HL-60 (cell line): ENCODE data around the gene CORO1C.

Experiments used
- DNase-seq, 2 experiments: peaks; one replicate each; pipeline ENCODE4 v3.0.0-alpha.2; 2010 to 2020; ENCODE audit warnings: low read depth in 1 of 2, low spot score in 1 of 2
- H3K27ac ChIP-seq: fragments of 250-450 bp; sonication (Bioruptor Pico); replicated peaks from 2 replicates; pipeline ENCODE4 v1.5.1; 2020; ENCODE audit warnings: mild to moderate bottlenecking, moderate library complexity
- H3K27me3 ChIP-seq: fragments of 250-450 bp; sonication (Bioruptor Pico); 2 replicates; pipeline ENCODE4 v1.5.1; 2021; ENCODE audit warnings: mild to moderate bottlenecking, moderate library complexity; ENCODE audit not compliant: insufficient read depth, poor library complexity, severe bottlenecking
- H3K4me3 ChIP-seq: replicated peaks from 2 replicates; pipeline ENCODE4 v1.5.1; 2011; ENCODE audit warnings: mild to moderate bottlenecking, control low read depth, low read length; ENCODE audit not compliant: insufficient read depth
- CTCF ChIP-seq: IDR thresholded peaks from one replicate; pipeline ENCODE4 v1.5.1; 2011; ENCODE audit warnings: low read length, control low read depth, inconsistent platforms; ENCODE audit not compliant: insufficient read depth
- GABPA ChIP-seq: IDR thresholded peaks from 2 replicates; pipeline ENCODE4 v1.6.1; 2012; ENCODE audit warnings: low read depth
- POLR2AphosphoS5 ChIP-seq: IDR thresholded peaks from 2 replicates; pipeline ENCODE4 v1.6.1; 2012; ENCODE audit warnings: low read depth
- REST ChIP-seq: IDR thresholded peaks from 2 replicates; pipeline ENCODE4 v1.6.1; 2012; ENCODE audit warnings: low read depth; ENCODE audit not compliant: insufficient replicate concordance
- SPI1 ChIP-seq: IDR thresholded peaks from 2 replicates; pipeline ENCODE4 v1.6.1; 2012; ENCODE audit warnings: low read depth, mild to moderate bottlenecking, borderline replicate concordance

The CORO1C gene

GRCh38 chr12:108676707-108677106, 54.6 kb downstream of the CORO1C start:
- H3K27ac ChIP-seq, result no peak overlapping the region
- no peaks in the 10 kb centered on the region for H3K27me3 ChIP-seq
- no peak for DNase-seq
- no peak overlapping the region for H3K4me3 ChIP-seq
- no peak for TF ChIP-seq REST
- TF ChIP-seq SPI1, result no peak
- TF ChIP-seq POLR2AphosphoS5, result no peak
- no peak for TF ChIP-seq CTCF
- no peak for TF ChIP-seq GABPA

GRCh38 chr12:108675792-108676191, 55.5 kb downstream of the CORO1C start:
- DNase-seq, result no peak
- no peak for TF ChIP-seq REST
- no peak for TF ChIP-seq GABPA
- TF ChIP-seq CTCF, result no peak
- no peak for TF ChIP-seq SPI1
- no peak for TF ChIP-seq POLR2AphosphoS5
- Histone ChIP-seq H3K27ac (no peak overlapping the region), H3K27me3 (no peaks in the 10 kb centered on the region), H3K4me3 (no peak overlapping the region)

GRCh38 chr12:108672054-108672453, 59.3 kb downstream of the CORO1C start:
- H3K4me3 ChIP-seq, result no peak overlapping the region
- no peak for DNase-seq
- H3K27me3 ChIP-seq, result no peaks in the 10 kb centered on the region
- TF ChIP-seq REST, result no peak
- no peak for TF ChIP-seq GABPA
- TF ChIP-seq CTCF, result no peak
- no peak for TF ChIP-seq POLR2AphosphoS5
- TF ChIP-seq SPI1, result no peak
- H3K27ac ChIP-seq, result no peak overlapping the region
